Measurements from ENCODE around the gene PELI3. TPM values are rescaled to one million over a fixed set of nuclear protein-coding genes. Genes with fewer than 3 reads are reported as not detected.

PELI3 gene
- total RNA-seq, 1 donor from 2014 or later = 9.4 TPM

Small RNAs within 50 kb of the gene (small RNA-seq; reads per million reads assigned to genes)
- gene RF00416 = not detected

Other genes with a start within 250 kb of the PELI3 start
- 9.9 TPM for gene KLC2, start 209.2 kb upstream of the PELI3 start, total RNA-seq
- 33.9 TPM for gene RAB1B, start 198.3 kb upstream of the PELI3 start, total RNA-seq
- gene CNIH2, start 188.7 kb upstream of the PELI3 start, total RNA-seq = not detected
- 57.4 TPM for gene YIF1A, start 177.8 kb upstream of the PELI3 start, total RNA-seq
- not detected for gene TMEM151A, start 175.0 kb upstream of the PELI3 start, total RNA-seq
- 19.3 TPM for gene CD248, start 149.9 kb upstream of the PELI3 start, total RNA-seq
- gene RIN1, start 130.5 kb upstream of the PELI3 start, total RNA-seq = 5.7 TPM
- gene BRMS1, start 121.8 kb upstream of the PELI3 start, total RNA-seq = 28.2 TPM
- gene B4GAT1, start 119.3 kb upstream of the PELI3 start, total RNA-seq = 24.5 TPM
- 4.2 TPM for gene SLC29A2, start 95.1 kb upstream of the PELI3 start, total RNA-seq
- gene NPAS4, start 45.9 kb upstream of the PELI3 start, total RNA-seq = under 0.01 TPM
- 27.1 TPM for gene MRPL11, start 28.1 kb upstream of the PELI3 start, total RNA-seq
- gene DPP3, start 13.5 kb downstream of the PELI3 start, total RNA-seq = 26.1 TPM
- 14.6 TPM for gene BBS1, start 43.7 kb downstream of the PELI3 start, total RNA-seq
- gene ZDHHC24, start 79.1 kb downstream of the PELI3 start, total RNA-seq = 3.7 TPM
- 156 TPM for gene ACTN3, start 80.0 kb downstream of the PELI3 start, total RNA-seq
- gene CTSF, start 101.7 kb downstream of the PELI3 start, total RNA-seq = 27.1 TPM
- gene CCDC87, start 126.2 kb downstream of the PELI3 start, total RNA-seq = not detected
- 27.7 TPM for gene CCS, start 126.3 kb downstream of the PELI3 start, total RNA-seq
- 23.5 TPM for gene RBM14, start 149.7 kb downstream of the PELI3 start, total RNA-seq
- gene RBM4, start 171.8 kb downstream of the PELI3 start, total RNA-seq = 98.6 TPM
- gene RBM4B, start 211.0 kb downstream of the PELI3 start, total RNA-seq = 32.4 TPM